Hematopoietic multipotent progenitor cell (in vitro differentiated cells): ENCODE measurements around the gene PPP4R3B. TPM values are rescaled to one million over a fixed set of nuclear protein-coding genes. Genes with fewer than 3 reads are reported as not detected.

Experiments
- DNase-seq, 3 donors: peaks; one replicate each; pipeline ENCODE4 v3.0.0-alpha.2; 2011 to 2015; ENCODE audit warnings: low read depth in 2 of 3, low spot score in 2 of 3
- total RNA-seq: library from RNA; depleted of rRNA; stranded (reverse); fragments of >200 nt; gene quantifications from one replicate; pipeline ENCODE4 v1.2.3, GENCODE V29; 2012

PPP4R3B gene
- total RNA-seq = 29.6 TPM

DNA sequence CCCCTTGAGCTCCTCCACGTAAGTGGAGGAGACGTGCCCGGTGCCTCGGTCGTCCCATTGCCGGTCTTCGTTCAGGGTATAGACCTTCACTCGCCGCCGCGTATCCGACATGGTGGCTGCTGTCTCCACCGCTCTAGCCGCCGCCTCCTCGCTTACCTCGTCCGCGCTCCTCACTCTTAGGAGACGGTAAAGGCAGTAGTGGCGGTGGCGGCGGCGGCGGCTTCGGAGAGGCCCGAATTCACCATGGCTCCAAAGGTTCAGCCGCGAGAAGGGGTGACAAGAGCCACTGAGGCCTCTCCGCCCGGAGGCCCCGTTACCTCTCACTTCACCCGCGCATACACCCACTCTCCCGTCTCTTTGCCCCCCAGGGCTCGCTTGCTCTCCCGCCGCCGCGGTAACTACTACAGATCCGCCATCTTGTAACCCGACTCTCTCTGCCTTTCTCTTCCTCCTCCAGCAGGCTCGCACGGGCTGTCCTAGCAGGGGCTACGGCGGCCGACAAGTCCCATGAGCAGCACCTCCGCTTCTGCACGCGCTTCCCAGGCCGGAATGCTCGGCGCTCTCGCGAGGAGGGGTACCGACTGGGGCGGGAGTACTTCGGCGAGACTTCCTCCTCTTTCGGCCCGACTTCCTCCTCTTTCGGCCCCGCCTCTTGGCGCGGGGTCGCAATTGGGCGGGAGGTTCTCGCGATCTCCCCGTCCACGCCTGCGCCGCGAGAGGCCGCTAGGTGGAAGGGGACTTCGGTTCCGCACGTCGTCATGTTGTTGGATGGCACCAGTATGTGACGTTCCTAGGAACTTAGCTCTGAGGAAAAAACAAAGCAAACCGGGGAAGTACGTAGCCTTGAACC lies at the start of gene PPP4R3B:
Gene PPP4R3B (minus strand): TSS at position 448 of the 850 bp plus-strand sequence. CDS start 337 bp downstream, at position 111.
- DNase-seq = peak; percentile 92 to 100 (median 100)

DNA sequence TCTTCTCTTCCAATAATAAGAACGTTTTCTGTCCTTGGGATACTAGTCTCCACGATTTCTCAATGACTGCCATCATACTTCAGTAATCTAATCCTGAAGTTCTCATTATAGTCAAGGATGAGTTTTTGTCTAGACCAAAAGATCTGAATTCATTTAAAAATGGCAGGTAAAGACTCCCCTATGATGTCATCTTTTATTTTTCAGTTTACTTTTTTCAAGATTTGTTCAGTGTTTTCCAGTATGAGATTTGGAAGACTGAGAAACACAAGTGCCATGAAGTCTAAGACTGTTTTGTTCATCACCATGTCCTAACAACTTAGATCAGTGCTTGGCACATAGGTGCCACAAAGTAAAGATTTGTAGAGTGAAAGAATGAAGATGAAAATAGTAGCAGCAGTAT lies 35.8 kb upstream of the PPP4R3B start:
- DNase-seq = no peak

DNA sequence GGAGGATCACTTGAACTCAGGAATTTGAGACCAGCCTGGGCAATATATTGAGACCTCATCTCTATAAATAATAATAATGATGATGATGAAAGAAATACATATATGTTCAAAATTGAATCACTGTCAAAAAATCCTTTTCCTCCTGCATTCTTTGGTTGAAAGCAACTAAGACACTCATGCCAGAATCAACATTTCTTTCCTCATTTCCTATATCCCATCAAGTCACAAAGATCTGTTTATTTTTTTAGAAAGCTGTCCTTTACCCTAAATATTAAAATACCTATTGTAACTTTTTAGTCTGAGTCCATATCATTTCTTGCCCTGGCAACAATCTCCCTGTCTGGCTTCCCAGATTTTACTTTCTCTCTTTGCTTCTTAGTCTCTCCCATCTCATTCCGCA lies 31.8 kb upstream of the PPP4R3B start:
- DNase-seq = no peak

DNA sequence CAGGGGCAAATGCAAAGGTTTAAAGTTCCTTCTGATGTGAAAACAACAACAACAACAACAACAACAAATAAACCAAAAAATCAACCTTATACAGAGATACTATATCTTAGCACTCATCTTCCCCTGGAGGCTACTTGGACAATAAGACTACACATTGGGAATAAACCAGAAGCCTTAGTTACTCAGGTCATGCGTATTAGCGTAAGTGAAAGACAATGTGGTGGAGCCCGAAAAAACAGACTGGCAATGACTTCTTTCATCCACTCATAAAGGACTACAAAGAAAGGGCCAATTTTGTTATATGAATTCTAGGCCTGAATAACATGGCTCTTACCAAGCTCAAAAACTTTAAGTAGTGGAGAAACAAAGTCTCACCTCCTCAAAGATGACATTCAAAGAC lies 19.4 kb upstream of the PPP4R3B start:
- DNase-seq = no peak

DNA sequence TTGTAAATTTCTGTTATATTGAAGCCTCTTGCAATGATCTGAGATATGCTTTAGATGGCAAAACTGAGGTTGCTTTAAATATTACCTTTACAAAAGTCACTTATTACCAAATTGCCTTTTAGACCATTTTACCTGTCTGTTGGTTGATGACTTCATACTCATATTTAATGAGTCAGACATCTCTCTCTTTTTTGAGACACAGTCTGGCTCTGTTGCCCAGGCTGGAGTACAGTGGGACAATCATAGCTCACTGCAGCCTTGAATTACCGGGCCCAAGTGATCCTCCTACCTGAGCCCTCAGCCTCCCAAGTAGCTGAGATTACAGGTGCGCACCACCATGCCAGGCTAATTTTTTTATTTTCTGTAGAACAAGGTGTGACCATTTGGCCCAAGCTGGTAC lies 11.5 kb upstream of the PPP4R3B start:
- no peak for DNase-seq

DNA sequence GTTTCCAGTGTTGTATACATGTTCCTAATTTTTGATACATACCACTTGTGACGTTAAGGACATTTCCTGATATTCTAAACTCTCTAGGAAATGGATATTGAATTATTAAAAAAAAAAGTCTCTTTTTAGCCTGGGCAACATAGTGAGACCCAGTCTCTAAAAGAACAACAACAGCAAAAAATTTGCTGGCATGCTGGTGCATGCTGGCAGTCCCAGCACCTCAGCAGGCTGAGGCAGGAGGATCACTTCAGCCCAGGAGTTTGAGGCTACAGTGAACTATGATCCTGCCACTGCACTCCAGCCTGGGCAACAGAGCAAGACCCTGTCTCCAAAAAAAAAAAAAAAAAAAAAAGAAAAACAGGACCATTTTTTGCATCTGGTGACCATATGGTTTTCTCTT lies 10.5 kb upstream of the PPP4R3B start:
- no peak for DNase-seq

DNA sequence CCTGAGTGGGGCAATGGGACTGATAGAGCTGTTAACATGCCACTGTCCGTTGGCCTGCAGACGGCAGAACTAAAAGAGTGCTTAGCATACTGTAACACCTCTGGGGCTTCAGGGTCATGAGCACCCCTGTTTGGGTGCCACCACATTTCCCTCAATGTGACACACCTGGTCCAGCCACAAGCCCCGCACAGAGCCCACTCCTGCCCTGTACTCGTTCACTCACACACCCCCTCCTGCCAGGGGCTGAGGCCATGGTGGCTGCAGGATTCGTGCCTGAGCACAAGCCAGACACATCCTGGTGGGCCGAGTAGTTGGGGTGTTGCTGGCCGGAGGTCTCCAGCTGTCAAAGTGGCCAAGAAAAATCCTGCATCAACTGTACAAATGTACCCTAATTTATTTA lies 4.4 kb upstream of the PPP4R3B start:
- no peak for DNase-seq

DNA sequence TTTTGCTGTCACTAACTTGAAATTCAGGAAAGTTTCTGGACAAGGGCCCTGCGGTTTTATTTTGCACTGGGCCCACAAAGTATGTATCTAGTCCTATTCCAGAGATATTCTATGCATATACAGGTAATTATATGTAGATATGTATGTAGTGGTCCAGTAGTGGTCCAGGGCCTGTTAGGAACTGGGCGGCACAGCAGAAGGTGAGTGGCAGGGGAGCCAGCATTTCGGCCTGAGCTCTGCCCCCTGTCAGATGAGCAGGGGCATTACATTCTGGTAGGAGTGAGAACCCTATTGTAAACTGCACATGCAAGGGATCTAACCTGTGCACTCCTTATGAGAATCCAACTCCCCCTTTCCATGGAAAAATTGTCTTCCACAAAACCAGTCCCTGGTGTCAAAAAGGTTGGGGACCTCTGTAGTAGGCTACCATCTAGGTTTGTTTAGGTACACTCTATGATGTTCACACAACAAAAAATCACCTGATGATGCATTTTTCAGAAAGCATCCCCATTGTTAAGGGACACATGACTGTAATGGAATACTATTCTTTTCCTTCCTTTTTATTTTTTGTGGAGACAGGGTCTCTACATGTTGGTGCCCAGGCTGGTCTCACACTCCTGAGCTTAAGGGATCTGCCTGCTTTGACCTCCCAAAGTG lies 2.8 kb upstream of the PPP4R3B start:
- DNase-seq = peak in 1 of 3 donors; percentile 10

DNA sequence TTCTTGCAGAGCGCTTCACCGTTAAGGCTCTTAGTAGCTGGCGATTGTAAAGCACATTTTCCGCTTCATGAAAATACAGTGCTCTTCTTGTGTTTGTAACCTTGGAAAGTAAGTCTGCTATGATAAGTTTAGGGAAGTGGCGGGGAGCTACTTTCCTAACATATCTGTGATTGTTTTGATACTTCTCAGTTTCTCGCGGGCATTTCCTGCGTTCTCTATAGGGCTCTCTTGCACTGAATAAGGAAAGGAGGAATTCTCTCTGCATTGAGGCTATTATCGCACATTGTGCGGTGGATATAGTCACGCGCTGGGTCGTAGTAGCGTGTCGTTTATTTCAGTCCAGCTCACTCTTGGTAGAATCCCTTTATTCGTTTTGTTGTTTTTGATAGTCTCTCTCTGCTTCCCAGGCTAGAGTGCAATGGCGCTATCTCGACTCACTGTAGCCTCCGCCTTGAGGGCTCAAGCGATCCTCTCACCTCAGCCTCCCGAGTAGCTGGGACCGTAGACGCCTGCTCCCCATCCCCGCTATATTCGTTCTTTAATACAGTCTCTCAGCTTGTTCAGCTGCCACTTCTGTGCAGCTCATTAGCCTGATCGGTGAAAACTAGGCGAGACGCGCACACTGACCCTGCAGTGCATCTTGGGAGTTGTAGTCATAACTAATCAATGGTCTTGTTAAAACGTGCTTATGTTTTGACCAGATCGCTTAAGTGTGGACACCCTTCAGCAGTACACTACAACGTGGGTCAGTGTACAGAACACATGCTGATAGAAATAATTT lies 1.0 kb upstream of the PPP4R3B start:
- DNase-seq = peak; percentile 31 to 61 (median 35)

DNA sequence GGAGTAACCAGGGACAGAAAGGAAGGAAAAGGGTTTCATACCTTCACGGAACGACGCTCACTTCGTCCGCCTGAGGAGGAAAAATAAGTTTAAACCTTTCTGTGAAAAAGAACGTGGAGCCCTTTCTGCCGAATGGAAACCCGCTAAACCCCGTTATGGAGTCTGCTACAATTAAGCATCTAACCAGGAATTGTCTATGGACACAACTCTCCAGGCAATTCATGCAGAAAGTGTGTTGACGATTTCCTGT lies 528 bp upstream of the PPP4R3B start:
- no peak for DNase-seq

DNA sequence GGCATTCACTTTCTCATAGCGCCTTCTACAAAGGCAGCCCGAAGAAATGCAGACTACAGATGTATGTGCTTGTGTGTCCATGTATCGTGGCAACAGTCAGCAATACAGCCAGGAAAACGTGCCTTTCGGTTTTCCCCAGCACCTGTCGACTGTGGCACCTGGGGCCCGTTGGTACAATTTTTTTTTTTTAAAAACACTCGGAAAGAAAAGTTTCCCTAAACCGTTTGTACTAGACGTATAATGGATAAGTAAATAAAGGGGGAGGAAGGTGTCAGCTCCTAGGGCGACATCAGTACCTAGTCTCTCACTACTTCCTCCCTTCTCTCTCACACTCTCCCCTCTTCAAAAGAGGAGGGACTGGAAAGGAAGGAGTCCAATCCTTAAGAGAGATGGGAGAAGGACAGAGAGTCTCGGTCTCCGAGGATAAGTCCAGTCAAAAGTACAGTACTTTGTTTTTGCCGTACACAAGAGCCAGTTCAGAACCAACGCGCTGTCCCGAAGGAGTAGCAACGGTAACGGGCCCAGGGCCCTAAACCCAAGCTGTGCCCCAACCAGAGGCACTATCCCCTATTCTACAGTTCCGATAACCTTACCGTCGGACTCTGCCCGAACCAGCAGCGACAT lies 759 bp downstream of the PPP4R3B start:
- DNase-seq = peak; percentile 24 to 79 (median 51)

DNA sequence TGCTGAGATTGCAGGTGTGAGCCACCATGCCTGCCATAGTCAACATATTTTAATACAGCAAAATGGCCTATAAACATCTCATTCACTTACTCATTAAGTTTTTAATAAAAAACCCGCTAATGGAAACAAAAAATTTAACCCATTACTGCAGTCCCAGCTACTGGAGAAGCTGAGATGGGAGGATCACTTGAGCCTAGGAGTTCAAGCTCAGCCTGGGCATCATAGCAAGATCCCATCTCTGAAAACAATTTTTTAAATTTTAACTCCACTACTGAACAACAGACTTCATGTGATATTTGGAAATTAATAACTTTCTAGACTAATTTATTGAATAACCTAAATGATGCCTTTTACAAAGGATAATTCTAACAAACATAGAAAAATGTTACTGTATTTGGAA lies 5.4 kb downstream of the PPP4R3B start:
- no peak for DNase-seq

DNA sequence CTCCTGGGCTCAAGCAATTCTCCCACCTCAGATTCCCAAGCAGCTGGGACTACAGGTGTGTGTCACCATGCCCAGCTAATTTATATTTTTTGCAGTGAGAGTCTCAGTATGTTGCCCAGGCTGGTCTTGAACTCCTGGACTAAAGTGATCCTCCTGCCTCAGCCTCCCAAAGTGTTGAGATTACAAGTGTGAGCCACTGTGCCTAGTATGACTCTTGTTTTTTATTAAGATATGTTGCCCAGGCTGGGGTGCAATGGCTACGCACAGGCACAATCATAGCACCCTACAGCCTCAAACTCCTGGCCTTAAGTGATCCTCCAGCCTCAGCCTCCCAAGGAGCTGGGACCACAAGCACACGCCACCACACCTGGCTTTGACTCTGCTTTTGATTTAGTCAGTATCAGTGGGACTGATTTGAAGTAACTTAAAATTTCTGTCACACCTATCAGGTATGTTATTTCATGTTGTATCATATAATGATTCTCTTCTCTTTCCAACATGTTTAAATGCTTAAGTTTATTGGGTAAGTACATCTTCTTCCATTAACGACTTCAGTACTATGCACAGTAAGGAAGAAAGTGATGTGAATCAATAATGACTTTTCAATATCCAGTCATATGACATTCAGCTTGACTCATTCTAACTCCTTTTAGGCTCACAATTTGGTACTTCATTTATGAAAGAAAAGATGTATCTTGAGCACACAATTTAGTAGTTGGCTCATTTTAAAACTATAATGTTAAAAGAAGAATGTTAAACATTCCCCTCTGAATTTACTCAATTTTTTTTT lies 6.3 kb downstream of the PPP4R3B start:
- DNase-seq = no peak

DNA sequence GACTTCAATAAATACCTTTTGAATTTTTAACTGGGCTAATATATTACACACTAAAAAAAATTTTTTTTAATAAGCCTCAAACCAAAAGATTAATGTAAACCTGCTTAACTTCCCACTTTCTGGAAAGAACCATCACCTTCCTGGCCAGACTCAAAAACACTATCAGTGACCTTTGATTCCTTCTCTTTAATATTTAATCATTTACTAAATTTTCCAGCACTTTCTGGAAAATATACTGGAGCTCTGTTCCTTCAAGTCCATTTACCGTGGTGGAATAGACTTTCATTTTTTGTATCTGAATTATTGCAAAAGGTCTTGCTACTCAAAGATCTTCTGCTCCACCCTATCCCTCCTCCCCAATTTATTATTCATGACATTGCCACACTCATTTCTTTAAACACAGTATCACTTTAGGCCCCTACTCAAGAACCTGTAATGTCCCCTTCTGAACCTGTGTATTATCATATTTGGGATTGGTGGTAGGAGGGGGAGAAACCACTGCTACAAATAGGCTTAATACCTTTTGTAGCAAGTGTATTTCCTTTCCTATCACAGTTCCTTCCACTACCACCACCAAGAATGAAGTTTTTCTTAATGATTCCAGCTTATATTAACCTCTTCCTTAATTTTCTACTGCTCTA lies 7.4 kb downstream of the PPP4R3B start:
- no peak for DNase-seq

DNA sequence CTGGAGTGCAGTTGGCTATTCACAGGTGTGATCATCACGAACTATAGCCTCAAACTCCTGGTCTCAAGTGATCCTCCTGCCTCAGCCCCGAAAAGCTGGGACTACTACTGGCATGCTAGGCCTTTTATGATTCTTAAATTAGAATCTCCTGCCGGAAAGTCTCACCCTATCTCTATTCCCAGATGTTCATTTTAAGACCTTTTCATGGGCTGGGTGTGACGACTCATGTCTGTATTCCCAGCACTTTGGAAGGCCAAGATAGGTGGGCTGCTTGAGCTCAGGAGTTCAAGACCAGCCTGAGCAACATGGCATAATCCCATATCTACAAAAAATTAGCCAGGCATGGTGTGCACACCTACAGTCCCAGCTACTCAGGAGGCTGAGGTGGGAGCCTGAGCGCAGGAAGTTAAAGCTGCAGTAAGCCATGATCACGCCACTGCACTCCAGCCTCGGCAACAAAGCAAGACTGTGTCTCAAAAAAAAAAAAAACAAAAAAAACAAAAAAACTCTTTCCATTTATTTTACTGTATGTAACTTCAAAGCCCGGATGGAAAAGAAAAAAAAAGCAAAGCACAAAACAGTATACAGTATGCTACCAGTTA lies 8.1 kb downstream of the PPP4R3B start:
- DNase-seq = no peak

DNA sequence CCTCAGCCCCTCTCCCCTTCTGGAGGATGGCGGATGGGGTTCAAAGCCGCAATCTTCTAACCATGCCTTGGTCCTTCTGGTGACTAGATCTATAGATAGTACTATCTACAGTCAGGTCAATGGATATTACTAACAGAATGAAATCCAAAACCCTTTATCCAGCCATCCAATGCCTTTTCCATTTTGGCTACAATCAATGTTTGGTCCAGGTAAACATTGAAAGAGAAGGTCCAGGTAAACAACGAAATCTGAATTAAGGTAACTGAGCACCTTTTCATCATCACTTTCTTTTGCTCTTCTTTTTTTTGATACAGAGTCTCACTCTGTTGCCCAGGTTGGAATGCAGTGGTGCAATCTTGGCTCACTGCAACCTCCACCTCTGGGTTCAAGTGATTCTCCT lies 9.7 kb downstream of the PPP4R3B start:
- DNase-seq = no peak

DNA sequence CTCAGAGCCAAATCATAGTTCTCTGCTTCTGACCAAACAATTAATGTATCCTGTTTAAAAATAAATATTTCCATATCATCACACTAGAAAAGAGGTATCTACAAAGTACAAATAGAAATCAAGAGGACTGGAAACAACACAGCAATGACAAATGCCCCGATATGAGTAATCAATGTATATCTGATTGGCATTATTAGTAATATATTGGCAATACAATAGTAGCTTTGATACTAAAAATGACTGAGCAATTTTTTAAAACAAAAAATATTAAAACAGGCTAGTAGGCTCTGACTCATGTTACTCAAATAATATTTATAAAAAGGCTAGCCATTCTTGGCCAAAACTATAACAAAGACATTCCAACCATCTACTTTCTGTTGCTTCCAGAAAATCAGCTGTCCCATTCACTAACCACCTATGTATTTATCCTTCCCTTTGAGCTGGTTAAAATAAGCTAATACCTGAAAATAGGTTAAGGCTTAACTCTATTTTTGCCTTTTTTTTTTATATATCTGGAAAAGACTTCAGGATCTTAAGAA lies 13.3 kb downstream of the PPP4R3B start:
- DNase-seq = no peak

DNA sequence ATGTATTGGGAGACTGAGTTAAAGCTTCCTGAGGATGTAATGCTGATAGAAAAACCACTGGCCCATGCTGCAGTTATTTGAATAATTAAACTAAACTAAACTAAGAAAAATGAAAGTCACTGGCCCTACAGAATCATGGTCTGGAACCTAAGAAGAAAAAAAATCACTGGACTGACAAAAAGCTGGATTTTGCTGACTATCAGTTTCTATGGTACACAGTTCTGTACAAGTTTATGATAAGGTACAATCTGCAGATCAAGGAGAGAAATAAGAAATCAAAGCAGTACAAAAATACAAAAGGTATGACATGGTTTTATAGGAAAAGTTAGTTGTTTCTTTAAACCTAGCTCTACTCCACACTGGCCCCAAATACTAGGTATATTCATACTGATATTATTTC lies 15.6 kb downstream of the PPP4R3B start:
- DNase-seq = no peak

DNA sequence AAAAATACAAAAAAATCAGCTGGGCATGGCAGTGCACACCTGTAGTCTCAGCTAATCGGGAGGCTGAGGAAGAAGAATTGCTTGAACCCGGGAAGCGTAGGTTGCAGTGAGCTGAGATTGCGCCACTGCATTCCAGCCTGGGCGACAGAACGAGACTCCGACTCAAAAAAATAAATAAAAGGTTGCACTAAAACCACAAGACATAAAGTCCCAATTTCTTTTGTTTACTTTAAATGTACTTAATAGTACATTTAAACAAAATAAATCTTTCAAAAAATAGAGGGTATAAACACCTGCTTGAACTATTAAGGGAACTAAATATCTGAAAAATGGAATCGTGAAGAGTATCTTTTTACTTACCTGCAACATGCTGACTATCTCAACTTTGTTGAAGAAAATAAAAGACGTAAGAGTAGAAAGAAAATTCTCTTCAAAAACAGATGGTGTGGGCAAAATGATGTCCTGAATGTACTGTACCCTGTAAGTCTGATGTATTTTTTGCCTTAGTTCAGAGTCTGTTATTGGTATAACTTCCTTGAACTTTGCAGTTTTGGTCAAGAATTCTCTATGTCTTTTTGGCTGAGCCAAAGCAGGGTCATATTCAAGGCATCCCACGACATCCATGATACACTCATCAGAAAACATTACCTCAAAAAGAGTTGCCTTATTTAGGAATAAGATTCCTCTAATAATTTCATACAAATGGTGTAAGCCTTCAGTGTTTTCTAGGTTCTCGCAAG lies 19.2 kb downstream of the PPP4R3B start:
- DNase-seq = no peak
